HEK293 (cell line): ENCODE results near the gene C6orf89.

Source experiments
- EGR2 ChIP-seq: fragments of 450-650 bp; formaldehyde crosslinking; IDR thresholded peaks from 2 replicates; pipeline ENCODE4 v1.5.1; 2016; ENCODE audit warnings: low read depth, missing biosample characterization, missing genetic modification characterization
- GLI4 ChIP-seq: fragments of 450-650 bp; formaldehyde crosslinking; IDR thresholded peaks from 2 replicates; pipeline ENCODE4 v1.5.1; 2016; ENCODE audit warnings: missing biosample characterization, missing genetic modification characterization
- GLIS2 ChIP-seq: fragments of 450-650 bp; formaldehyde crosslinking; IDR thresholded peaks from 2 replicates; pipeline ENCODE4 v1.5.1; 2016; ENCODE audit warnings: missing biosample characterization, missing genetic modification characterization
- HOXC10 ChIP-seq: sonication (generic); formaldehyde crosslinking; IDR thresholded peaks from 2 replicates; pipeline ENCODE4 v1.8.1; 2023; ENCODE audit warnings: mild to moderate bottlenecking, missing genetic modification reagents
- KLF1 ChIP-seq: fragments of 450-650 bp; formaldehyde crosslinking; IDR thresholded peaks from 2 replicates; pipeline ENCODE4 v1.5.1; 2016; ENCODE audit warnings: missing biosample characterization, missing genetic modification characterization
- MZF1 ChIP-seq: fragments of 450-650 bp; formaldehyde crosslinking; IDR thresholded peaks from 2 replicates; pipeline ENCODE4 v1.5.1; 2017; ENCODE audit warnings: missing biosample characterization, missing genetic modification characterization, borderline replicate concordance
- PRDM10 ChIP-seq: fragments of 450-650 bp; formaldehyde crosslinking; IDR thresholded peaks from 2 replicates; pipeline ENCODE4 v1.5.1; 2016; ENCODE audit warnings: missing biosample characterization, missing genetic modification characterization
- REPIN1 ChIP-seq: fragments of 450-650 bp; formaldehyde crosslinking; IDR thresholded peaks from 2 replicates; pipeline ENCODE4 v1.5.1; 2017; ENCODE audit warnings: missing biosample characterization, missing genetic modification characterization, low read depth
- SP3 ChIP-seq: fragments of 450-650 bp; formaldehyde crosslinking; IDR thresholded peaks from 2 replicates; pipeline ENCODE4 v1.5.1; 2016; ENCODE audit warnings: missing biosample characterization, missing genetic modification characterization
- SP7 ChIP-seq: fragments of 450-650 bp; formaldehyde crosslinking; IDR thresholded peaks from 2 replicates; pipeline ENCODE4 v1.5.1; 2016; ENCODE audit warnings: missing biosample characterization, missing genetic modification characterization
- TRIM28 ChIP-seq: IDR thresholded peaks from 2 replicates; pipeline ENCODE4 v1.6.1; 2011; ENCODE audit warnings: low read length, control low read depth, borderline replicate concordance
- ZBTB17 ChIP-seq: fragments of 450-650 bp; formaldehyde crosslinking; IDR thresholded peaks from 2 replicates; pipeline ENCODE4 v1.5.1; 2016; ENCODE audit warnings: missing biosample characterization, missing genetic modification characterization
- ZFP37 ChIP-seq: fragments of 450-650 bp; formaldehyde crosslinking; IDR thresholded peaks from 2 replicates; pipeline ENCODE4 v1.5.1; 2016; ENCODE audit warnings: missing biosample characterization, missing genetic modification characterization
- ZNF175 ChIP-seq: fragments of 450-650 bp; formaldehyde crosslinking; IDR thresholded peaks from 2 replicates; pipeline ENCODE4 v1.5.1; 2016; ENCODE audit warnings: missing biosample characterization, missing genetic modification characterization
- ZNF223 ChIP-seq: fragments of 450-650 bp; formaldehyde crosslinking; IDR thresholded peaks from 2 replicates; pipeline ENCODE4 v1.5.1; 2016; ENCODE audit warnings: missing biosample characterization, missing genetic modification characterization
- ZNF274 ChIP-seq, 2 experiments: fragments of 200-500 bp in 1 of 2; fragments of 450-650 bp in 1 of 2; sonication (Bioruptor generic) in 1 of 2; formaldehyde crosslinking in 1 of 2; IDR thresholded peaks; 2 replicates each; pipeline versions ENCODE4 v1.5.1 to v1.6.1; 2014 to 2016; ENCODE audit warnings: borderline replicate concordance in 1 of 2, inconsistent platforms in 1 of 2, low read length in 1 of 2, missing biosample characterization in 1 of 2, missing genetic modification characterization in 1 of 2
- ZNF335 ChIP-seq: fragments of 450-650 bp; formaldehyde crosslinking; conservative IDR thresholded peaks from 2 replicates; pipeline ENCODE4 v1.5.1; 2016; ENCODE audit warnings: missing biosample characterization, missing genetic modification characterization
- ZNF514 ChIP-seq: fragments of 450-650 bp; formaldehyde crosslinking; IDR thresholded peaks from 2 replicates; pipeline ENCODE4 v1.5.1; 2016; ENCODE audit warnings: missing biosample characterization, missing genetic modification characterization
- ZNF654 ChIP-seq: fragments of 450-650 bp; formaldehyde crosslinking; IDR thresholded peaks from 2 replicates; pipeline ENCODE4 v1.5.1; 2016; ENCODE audit warnings: low read depth, missing biosample characterization, missing genetic modification characterization
- ZNF664 ChIP-seq: fragments of 450-650 bp; formaldehyde crosslinking; IDR thresholded peaks from 2 replicates; pipeline ENCODE4 v1.5.1; 2016; ENCODE audit warnings: missing biosample characterization, missing genetic modification characterization
- ZNF704 ChIP-seq: fragments of 450-650 bp; formaldehyde crosslinking; IDR thresholded peaks from 2 replicates; pipeline ENCODE4 v1.5.1; 2016; ENCODE audit warnings: missing biosample characterization, missing genetic modification characterization
- ZNF768 ChIP-seq: fragments of 450-650 bp; formaldehyde crosslinking; IDR thresholded peaks from 2 replicates; pipeline ENCODE4 v1.5.1; 2018; ENCODE audit warnings: missing biosample characterization, mild to moderate bottlenecking, missing genetic modification characterization
- ZSCAN4 ChIP-seq: fragments of 450-650 bp; formaldehyde crosslinking; IDR thresholded peaks from 2 replicates; pipeline ENCODE4 v1.5.1; 2017; ENCODE audit warnings: missing biosample characterization, missing genetic modification characterization

The C6orf89 gene

GRCh38 chr6:36848658-36849441 is 36.9 kb upstream of the C6orf89 start (continued):
- no peak for TF ChIP-seq PRDM10
- no peak for TF ChIP-seq ZNF514 (tag by site-specific recombination)
- TF ChIP-seq ZNF175 (tag by site-specific recombination), result no peak
- TF ChIP-seq EGR2 (tag by site-specific recombination), result peak; percentile 88
- TF ChIP-seq ZNF654, result no peak
- TF ChIP-seq ZNF664 (tag by site-specific recombination), result no peak
- TF ChIP-seq MZF1 (tag by site-specific recombination), result no peak
- no peak for TF ChIP-seq ZSCAN4
- no peak for TF ChIP-seq GLIS2 (tag by site-specific recombination)
- no peak for TF ChIP-seq ZNF704 (tag by site-specific recombination)
- TF ChIP-seq REPIN1 (tag by site-specific recombination), result no peak
- no peak for TF ChIP-seq ZNF768 (tag by site-specific recombination)
- no peak for TF ChIP-seq ZNF335
- peak; percentile 91 for TF ChIP-seq KLF1
- no peak for TF ChIP-seq ZNF274 (IDR thresholded peaks at IDR 0.05; ENCODE audit: low read length)
- no peak for TF ChIP-seq ZNF274 (tag by site-specific recombination; IDR thresholded peaks at IDR 0.05; ENCODE audit: borderline replicate concordance)
- no peak for TF ChIP-seq GLI4
- TF ChIP-seq TRIM28, result peak; percentile 60; the same call in 1 of the 2 replicates
- no peak for TF ChIP-seq ZBTB17 (tag by site-specific recombination)
- TF ChIP-seq ZFP37 (tag by site-specific recombination), result no peak
- TF ChIP-seq SP7 (tag by site-specific recombination), result peak; percentile 39; the same call in 1 of the 2 replicates
- no peak for TF ChIP-seq SP3 (tag by site-specific recombination)
- TF ChIP-seq HOXC10 (CRISPR knock-in tag), result no peak
- TF ChIP-seq ZNF223 (tag by site-specific recombination), result no peak
- TF ChIP-seq, all 188 proteins: peak for 6
